GM19372 (cell line): ENCODE measurements around the gene ZBTB7B.
"Not testable (repeated sequence)": the region's sequence is repeated elsewhere in the genome, so short reads cannot be mapped to it uniquely, and the experiment has no call there.

Source experiments
- ATAC-seq: cut with Tn5 transposase; IDR thresholded peaks from one replicate; pipeline ENCODE4 v1.9.1; 2021; ENCODE audit warnings: mild to moderate bottlenecking, low read depth, moderate library complexity; ENCODE audit not compliant: unreplicated experiment

ZBTB7B gene

DNA sequence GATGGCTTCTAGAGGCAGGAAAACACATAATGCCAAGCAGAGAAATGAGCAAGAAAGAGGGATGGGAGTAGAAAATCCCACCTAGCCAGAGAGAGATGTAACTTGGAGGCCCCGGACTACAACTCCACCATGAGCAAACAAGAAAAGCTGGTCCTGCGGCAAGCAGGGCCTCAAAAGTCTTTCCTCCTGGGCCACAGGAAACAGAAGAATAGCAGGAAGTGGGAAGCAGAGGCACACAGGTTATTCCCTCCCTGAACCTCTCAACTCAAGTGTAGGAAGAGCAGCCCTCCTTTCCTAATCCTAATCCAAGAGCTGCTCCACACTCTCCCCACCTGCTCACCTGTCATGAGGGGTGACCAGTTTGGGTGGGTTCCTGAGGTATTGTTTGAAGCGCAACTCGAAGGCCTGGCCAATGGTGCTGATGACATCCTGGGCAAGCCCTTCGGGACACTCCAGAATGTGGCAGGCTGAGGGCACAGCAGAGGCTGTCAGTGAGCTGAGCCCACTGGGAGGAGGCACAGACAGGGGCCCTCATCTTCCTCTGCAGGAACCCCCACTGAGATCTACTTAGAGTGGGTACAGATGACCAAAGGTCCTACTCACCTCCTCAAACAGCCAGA, 35.2 kb upstream of the ZBTB7B start:
- ATAC-seq = no peak

DNA sequence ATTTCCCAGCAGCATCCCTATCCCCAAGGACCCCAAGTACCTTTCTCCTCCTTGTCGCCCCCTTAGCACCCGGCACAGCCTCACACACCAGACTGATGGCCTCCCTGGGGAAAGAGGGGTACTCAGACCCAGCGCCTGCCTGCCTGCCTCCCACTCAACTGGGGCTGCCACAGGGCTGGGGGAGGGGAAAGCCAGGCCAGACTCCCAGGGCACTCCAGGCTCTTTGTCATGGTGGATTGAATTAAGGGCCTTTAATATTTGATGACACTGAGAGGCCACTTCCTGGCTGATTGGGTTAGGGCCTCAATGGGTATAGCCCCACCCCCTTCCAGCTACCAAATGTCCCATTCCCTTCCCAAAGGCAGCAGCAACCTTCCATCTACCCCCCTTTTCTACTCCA, 33.9 kb upstream of the ZBTB7B start:
- no peak for ATAC-seq

DNA sequence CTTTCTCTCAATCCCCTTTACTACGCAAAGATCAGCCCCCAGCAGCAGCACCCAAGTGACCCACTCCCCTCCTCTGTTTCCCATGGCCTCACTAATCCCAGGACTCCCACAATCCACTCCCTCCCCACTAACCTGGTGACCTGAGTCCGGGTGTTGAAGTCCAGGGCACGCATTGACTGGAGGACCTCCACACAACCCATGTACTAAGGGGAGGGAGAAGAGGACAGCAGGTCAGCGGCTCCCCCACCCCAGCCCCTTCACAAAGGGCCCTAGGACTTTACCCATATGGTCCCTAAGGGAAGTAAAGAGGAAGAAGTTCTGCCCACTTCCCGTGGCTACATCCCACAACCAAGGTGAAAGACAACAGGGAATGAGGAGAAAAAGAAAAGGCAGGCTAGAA, 33.4 kb upstream of the ZBTB7B start:
- ATAC-seq = no peak

DNA sequence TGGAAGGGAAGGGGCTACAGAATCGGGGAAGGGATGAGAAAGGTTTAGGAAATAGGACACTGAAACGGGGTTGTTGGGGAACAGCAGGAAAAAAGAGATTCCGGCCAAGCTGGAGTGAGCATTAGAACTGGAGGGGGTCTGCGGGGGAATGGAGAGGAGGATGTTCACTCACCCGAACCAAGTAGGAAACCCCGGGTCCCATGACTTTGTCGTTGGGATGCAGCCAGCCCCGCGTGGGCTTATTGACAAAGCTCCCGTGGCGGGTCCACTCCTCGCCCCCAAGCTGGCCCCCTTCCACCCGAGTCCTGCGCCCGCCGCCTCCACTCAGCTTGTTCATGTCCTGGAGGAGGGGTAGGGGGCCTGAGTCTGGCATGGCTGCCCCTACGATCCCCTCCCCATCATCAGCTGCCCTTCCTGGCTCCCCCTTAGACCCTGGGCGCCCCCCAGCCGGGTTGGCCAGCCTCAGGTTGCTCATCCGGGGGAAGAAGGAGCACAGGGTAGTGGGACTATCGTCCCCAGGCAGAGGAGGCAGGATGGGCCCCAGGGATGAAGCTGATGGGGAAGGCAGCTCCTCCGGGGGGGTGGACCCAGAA, 32.6 kb upstream of the ZBTB7B start:
- ATAC-seq = no peak

DNA sequence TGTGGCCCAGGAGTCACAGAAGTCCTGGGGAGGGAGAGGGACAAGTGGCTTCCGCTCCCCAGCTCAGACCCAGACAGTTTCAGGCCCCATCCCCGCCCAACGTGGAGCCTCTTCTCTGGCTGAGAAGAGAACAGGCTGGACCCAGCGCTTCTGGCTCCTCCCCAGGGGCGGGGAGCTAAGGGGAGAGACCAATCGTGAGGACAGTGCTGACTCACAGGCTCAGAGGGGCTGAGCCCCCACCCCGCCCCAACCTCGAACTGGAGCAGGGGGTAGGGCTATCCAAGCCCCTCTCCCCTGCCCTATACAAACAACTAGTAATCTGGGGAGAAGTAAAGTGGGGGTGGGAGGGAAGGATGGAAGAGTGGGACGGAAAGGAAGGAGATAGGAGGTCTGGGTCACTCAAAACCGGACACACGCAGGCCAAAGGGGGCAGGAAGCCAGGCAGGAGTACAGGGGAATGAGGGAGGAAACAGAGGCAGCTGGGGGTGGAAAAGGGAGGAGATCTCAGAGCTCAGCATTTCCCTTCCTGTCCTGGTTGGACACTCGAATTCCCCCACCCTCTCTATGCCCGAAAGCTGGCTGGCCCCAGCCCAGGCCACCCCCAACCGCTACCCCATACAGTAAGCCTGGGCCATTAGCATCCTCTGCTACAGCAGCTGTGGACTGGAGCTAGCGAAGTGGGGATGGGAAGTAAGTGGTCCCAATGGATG, 31.8 kb upstream of the ZBTB7B start, which contains the start of gene SHC1:
Gene SHC1 (minus strand): TSS at position 117 of the 710 bp plus-strand sequence. CDS start 221 bp downstream, outside the sequence.
- no peak for ATAC-seq

DNA sequence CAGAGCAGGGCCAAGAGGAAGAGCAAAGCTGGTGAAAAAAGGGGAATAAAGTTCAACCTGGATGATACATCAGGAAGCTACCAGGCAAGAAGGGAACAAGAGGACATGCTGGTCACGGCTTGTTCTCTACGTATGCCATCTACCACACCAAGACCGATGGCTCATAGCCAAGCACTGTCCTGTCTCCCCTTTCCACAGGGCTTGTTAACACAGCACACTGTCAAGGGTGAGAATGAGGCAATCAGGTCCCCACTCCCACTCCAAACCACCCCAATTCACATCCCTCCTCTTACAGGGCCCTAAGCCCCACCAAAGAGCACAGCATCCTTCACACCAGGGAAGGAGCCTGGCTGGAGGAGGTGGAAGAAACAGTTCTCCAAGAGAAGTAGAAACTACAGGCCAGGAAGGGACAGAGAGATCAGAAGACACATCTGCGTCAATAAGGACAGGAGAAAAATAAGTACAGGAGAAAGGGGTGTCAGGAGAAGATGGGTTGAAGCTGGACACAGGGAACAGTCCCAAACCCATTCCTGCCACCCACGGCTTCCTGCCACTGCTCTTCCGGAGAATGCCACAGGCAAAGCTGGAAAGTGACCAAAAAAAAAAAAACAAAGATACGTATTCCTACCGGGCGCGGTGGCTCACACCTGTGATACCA, 31.1 kb upstream of the ZBTB7B start:
- ATAC-seq = no peak

DNA sequence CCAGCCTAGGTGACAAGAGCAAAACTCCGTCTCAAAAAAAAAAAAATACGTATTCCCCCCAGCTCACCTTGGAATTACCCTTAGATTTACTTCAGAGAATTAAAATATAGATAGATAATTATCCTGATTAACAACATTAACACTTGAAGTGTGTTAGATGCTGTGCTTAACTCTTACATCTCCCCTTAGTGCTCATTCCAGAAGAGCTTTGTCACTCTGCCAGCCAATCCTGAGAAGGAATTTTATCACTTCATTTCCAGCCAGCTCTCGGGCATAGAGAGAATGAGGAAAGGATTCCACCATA, 30.4 kb upstream of the ZBTB7B start:
- ATAC-seq = no peak

DNA sequence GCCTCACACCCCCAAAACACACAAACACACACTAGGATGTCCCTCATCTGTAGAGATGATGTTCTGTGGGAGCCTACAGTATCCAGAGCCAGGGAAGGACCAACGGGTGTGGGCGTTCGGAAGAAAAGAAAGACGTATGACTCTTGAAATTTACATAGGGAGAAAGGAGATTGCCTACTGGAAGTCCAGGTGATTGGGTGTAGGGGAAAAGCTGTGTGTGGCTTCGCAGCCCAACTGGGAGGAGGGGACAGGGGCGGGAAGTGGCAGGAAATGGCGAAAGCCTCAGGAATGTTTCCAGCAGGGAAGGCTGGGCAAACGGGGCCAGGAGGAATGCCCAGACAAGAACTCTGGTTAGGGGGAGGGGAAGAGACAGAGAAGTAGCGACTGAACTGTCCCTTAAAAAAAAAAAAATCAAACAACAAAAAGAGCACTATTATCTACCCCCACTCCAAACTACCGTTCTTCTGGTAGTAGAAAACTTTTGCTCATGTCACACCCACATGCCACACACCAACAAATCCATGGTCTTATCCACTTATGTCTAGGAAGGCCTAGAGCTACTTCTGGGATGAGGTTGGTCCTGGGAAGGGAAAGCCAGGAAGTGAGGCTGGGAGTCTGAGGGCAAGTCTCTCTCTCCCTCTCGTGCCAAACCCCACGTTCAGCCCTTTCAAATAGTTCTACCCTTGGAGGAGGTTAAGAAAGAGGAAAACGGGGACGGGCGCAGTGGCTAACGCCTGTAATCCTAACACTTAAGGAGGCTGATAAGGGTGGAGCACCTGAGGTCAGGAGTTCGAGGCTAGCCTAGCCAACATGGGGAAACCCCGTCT, 29.9 kb upstream of the ZBTB7B start:
- no peak for ATAC-seq

DNA sequence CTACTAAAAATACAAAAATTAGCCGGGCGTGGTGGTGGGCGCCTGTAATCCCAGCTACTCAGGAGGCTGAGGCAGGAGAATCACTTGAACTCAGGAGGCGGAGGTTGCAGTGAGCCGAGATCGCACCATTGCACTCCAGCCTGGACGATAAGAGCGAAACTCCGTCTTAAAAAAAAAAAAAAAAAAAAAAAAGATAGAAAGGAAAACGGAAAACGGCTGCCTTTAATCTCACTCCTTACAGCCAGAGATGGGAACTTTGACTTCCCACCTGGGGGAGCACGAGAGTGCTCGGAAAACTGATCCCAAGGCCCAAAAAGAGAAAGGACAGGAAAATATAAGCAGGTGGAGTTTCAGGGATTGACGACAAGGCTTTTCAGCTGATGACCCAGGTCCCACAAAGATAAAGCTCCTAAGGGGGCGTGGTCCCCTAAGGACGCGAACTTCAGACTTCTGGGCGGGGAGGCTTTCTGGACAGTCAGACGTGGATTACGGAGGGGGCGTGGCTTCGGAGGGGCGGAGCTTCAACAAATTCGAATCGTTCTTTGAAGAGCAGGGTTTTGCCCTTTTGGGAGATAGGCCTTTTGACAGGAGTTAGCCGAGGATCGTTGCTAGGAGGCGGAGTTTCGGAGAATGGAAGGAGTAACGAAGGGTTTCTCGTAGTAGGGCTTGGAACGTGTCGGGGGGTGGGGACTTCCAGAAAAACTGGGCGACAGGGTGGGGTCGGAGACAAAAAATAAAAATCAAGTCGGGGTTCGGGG, 29.1 kb upstream of the ZBTB7B start:
- no peak for ATAC-seq

DNA sequence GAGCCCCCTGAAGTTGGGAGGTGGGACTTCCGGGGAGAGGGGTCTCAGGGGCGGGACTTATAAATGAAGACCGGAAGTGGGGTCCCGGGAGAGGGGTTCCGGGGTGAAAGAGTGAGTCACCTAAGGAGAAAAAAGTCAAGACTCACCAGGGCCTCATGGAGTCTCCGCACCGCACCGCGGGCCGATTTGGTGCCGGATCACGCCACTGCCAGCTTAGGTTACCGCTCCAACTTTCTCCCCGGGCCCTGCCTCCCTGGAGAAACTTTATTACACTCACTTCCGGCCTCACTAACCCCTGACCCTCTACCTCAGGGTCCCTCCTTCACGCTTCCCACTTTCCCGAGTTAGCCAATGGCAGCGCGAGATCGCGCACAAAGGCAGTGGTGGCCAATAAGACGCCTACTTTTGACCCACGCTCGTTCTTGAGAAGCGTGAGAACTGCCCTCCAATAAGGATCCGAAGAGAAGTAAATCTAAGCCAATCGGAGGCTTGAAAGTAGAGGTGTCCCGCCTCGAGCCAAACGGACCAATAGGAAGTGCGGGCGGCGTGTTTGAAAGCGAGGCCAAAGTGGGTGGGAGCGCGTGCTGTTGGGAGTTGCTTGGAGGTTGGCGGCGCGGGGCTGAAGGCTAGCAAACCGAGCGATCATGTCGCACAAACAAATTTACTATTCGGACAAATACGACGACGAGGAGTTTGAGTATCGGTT, 28.3 kb upstream of the ZBTB7B start, which contains the start of gene CKS1B:
Gene CKS1B (plus strand): TSS at position 580 of the 706 bp plus-strand sequence. CDS start 65 bp downstream, at position 645.
- peak; percentile 69 for ATAC-seq

DNA sequence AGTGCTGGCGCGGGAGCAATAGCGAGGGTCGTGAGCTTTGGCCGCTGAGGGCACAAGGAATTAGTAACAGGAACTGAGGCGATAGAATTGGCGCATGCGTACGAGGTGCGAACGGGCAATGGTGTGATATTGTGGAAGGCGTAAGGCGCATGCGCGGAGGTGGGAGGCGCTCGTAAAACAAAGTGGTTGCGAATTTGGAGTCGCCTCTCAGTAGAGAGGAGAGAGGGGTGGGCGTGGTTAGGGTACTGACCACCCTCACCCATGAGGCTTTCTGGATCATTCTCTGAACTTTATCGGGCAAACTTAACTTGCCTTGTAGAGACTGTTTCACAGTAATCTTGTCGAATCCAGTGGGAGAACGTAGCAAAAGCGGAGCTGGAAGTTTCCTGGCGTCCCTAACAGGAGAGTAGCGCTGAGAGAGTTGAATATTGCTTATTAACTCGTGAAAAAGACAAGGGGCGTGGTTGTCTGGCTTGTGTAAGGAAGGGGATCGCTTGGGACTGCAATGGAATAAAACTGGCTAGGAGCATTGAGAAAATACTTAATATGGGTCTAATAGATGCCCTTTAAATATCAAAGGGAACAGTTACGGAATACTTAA, 27.7 kb upstream of the ZBTB7B start:
- ATAC-seq = peak; percentile 44

DNA sequence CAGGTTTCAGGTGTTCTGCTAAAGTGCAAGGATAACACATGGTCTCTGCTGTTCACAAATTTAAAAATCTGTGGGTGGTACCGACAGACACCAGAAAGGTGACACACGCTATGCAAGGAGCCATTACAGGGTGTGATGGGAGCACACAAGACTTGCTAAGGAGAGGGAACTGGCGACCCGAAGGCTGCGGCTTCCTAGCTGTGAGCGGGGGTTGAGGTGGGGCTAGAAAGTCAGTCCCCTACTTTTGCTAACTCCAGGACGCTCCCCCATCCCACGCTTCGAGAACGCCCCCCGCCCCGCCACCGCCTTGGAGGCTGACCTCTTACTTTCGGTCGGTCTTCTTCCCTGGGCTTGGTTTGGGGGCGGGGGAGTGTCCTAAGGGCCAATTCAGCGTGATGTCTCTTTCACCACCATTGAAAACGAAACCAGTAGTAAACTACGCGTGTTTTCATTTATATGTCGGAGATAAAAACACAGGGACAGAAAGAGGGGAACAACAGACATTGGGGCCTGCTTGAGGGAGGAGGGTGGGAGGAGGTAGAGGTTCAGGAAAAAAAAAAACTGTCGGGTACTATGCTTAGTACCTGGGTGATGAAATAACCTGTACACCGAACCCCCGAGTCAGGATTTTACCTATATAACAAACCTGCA, 27.1 kb upstream of the ZBTB7B start:
- no peak for ATAC-seq

DNA sequence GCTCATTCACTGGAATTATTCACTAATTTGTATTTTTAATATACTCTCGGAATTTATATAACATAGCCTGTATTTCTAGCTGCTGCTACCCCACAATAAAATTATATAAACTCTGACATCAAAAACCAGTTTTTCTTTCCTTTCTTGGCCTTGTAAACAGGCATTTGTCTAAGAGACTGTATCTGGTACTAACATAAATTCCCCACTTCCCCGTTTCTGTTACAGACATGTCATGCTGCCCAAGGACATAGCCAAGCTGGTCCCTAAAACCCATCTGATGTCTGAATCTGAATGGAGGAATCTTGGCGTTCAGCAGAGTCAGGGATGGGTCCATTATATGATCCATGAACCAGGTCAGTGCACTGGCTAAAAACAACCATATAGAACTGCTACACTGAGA, 24.8 kb upstream of the ZBTB7B start:
- not testable (repeated sequence) for ATAC-seq

DNA sequence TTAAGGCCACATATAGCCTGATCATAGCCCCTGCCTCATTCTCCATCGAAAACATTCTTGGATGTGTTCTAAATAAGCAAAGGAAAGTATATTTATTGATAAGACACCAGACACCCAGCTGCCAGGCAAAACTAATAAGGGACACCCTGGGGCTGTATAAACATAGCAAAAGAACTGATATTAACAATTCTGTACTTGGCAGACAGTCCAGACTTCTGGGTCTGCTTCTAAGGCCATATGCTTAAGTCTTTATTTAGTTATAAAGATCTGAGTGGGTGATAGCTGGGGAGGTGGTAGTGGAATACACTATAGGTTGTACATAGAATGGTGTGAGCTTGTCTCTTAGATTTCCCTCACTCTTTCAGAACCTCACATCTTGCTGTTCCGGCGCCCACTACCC, 24.2 kb upstream of the ZBTB7B start:
- ATAC-seq = no peak

DNA sequence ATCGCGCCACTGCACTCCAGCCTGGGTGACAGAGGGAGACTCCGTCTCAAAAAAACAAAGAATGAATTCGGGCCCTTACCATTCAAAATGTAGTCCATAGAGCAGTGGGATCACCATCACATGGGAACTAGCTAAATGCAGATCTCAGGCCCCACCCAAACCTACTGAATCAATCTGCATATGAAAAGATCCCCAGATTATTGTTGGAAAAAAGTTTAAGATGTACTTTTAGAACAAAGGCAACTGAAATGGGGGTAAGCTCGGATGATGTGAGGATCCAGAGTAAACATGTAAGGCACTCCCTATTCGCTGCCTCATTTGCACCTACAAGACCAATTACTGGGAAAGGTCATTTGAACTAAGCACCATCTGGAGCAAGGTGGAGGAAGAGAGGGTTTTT, 20.3 kb upstream of the ZBTB7B start:
- ATAC-seq = no peak

DNA sequence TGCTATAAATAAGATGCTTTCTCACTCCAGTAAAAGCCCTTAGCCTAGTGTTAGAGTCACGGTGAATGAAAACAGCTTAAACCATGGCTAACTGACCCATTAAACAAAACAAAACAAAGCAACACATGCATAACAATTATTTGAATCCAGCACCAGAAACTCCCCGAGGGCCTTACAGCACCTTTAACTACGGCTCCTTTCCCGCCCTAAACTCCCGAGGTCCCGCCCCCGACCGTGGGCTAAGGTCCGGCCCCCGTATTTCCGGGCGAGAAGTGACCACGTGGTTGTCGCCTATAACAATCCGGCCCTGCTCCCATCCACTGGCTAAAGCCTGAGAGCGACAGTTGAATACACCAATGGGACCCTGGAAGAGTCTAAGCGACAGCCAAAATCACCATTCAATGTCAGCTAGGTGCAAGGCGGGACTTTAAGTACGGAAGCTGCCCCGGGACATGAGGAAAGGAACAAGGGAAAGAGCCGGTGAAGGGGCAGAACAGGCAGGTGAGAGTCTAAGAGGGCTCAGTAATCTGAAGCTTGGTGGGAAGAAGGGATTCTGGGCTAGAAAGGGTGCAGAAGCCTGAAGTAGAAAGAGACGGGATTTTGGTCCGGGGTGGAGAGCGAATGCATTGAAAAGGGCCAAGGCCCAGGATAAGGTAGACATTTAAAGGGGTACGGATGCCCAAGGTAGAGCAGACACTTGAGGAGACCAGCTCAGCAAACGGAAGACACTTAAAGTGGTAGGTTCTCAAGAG, 19.5 kb upstream of the ZBTB7B start, which contains the start of gene FLAD1:
Gene FLAD1 (plus strand): TSS at position 448 of the 752 bp plus-strand sequence. CDS start 351 bp downstream, outside the sequence.
- peak; percentile 99 for ATAC-seq

DNA sequence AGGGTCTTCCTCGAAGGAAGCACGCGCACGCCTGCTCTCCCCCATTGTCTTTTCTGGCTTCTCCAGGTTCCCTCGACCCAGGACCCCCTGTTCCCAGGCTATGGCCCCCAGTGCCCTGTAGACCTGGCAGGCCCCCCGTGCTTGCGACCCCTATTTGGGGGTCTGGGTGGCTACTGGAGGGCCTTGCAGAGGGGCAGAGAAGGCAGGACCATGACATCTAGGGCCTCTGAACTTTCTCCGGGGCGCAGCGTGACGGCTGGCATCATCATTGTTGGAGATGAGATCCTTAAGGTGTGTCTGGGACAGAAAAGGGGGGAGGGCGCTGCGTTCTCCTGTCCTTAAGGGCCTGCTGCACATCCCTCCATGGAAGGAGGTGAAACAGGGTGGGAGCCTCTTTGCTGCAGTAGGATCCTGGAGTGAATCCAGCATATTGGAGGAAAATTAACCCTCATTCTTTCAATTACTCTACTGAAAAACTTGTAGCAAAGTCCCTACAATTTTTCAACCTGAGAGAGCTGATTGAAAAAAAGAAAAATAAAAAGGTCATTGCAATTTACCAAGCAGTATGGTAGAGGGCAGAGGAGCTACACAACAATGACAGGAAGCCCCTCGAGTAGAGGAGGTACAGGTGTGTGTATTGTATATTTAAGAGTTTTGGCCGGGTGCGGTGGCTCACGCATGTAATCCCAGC, 18.7 kb upstream of the ZBTB7B start:
- no peak for ATAC-seq
